K562 (cell line): ENCODE results near the gene EXOSC2. TPM values are rescaled to one million over a fixed set of nuclear protein-coding genes. Genes with fewer than 3 reads are reported as not detected.

Source experiments
- ATAC-seq: fragments of 200-7000 bp; cut with Tn5 transposase; 3 replicates; pipeline ENCODE4 v1.9.1; 2020; ENCODE audit warnings: moderate library complexity
- BruUV-seq: library from RNA; stranded (reverse); fragments of 400-500 nt; replicated peaks from 2 replicates; lab custom pipeline; 2021; lab: Mats Ljungman, UMichigan
- CTCF ChIA-PET: fragments of 300-600 bp; formaldehyde crosslinking; extraction: SDS; loops from one replicate; lab custom pipeline; 2021; ENCODE audit warnings: low intra/inter-chr PET ratio; lab: Yijun Ruan, JAX
- POLR2A ChIA-PET: fragments of 300-600, 350-650 bp; sonication (Branson Sonifier 250); formaldehyde crosslinking; extraction: SDS; loops from one replicate; lab custom pipeline; 2021; ENCODE audit warnings: antibody characterized with exemption, inconsistent platforms; lab: Yijun Ruan, JAX
- DNase-seq, 4 experiments: peaks; one replicate each; pipeline versions ENCODE4 v3.0.0 to v3.0.0-alpha.2; 2011 to 2018; ENCODE audit warnings: low spot score in 3 of 4, mixed read lengths in 3 of 4; ENCODE audit errors: extremely low read depth in 1 of 4
- FAIRE-seq: peaks from 2 replicates; lab custom pipeline; 2011; peaks lifted over from hg19 to GRCh38; lab: Jason Lieb, UNC
- H2AFZ ChIP-seq: 2 replicates; pipeline ENCODE4 v1.6.0; 2011; ENCODE audit warnings: low read depth, low read length, control low read depth, inconsistent platforms
- H3K27ac ChIP-seq: fragments of 200-600 bp; 3 replicates; pipeline ENCODE4 v1.8.0; 2011; ENCODE audit warnings: low read depth, mild to moderate bottlenecking, control low read depth, inconsistent platforms, low read length, moderate library complexity, mixed read lengths; ENCODE audit errors: extremely low read depth
- H3K27me3 ChIP-seq, 2 experiments: fragments of 300-600 bp in 1 of 2; 2 replicates in 1 of 2; 3 replicates in 1 of 2; pipeline versions ENCODE4 v1.6.0 to v1.8.0; 2011; ENCODE audit warnings: inconsistent platforms in 2 of 2, low read length in 2 of 2, mild to moderate bottlenecking in 1 of 2, mixed read lengths in 1 of 2, moderate library complexity in 1 of 2; ENCODE audit not compliant: control insufficient read depth in 2 of 2, insufficient read depth in 2 of 2
- H3K36me3 ChIP-seq: fragments of 300-600 bp; 3 replicates; pipeline ENCODE4 v1.8.0; 2011; ENCODE audit warnings: mild to moderate bottlenecking, low read length, inconsistent platforms; ENCODE audit not compliant: control insufficient read depth, insufficient read depth
- H3K4me1 ChIP-seq, 2 experiments: fragments of 200-600 bp in 1 of 2; replicated peaks in 1 of 2; 2 replicates in 1 of 2; 3 replicates in 1 of 2; pipeline versions ENCODE4 v1.5.1 to v1.8.0; 2011; ENCODE audit warnings: inconsistent platforms in 2 of 2, low read length in 2 of 2, mild to moderate bottlenecking in 1 of 2, mixed read lengths in 1 of 2, moderate library complexity in 1 of 2; ENCODE audit not compliant: control insufficient read depth in 2 of 2, insufficient read depth in 2 of 2
- H3K4me2 ChIP-seq: 2 replicates; pipeline ENCODE4 v1.6.1; 2011; ENCODE audit warnings: low read length, control low read depth, inconsistent platforms, mixed read lengths; ENCODE audit not compliant: insufficient read depth
- H3K4me3 ChIP-seq: fragments of 200-600 bp; sonication (generic), shearing (Covaris generic); 2 replicates; pipeline ENCODE4 v1.5.1; 2016; ENCODE audit warnings: control low read depth, inconsistent platforms
- H3K79me2 ChIP-seq: fragments of 200-600 bp; 3 replicates; pipeline ENCODE4 v1.8.0; 2011; ENCODE audit warnings: low read length, inconsistent platforms; ENCODE audit not compliant: control insufficient read depth, insufficient read depth
- H3K9ac ChIP-seq, 2 experiments: 2 replicates each; pipeline versions ENCODE4 v1.6.0 to v1.6.1; 2011; ENCODE audit warnings: low read depth in 2 of 2, low read length in 2 of 2, control low read depth in 1 of 2, inconsistent platforms in 1 of 2, mild to moderate bottlenecking in 1 of 2, mixed read lengths in 1 of 2; ENCODE audit not compliant: insufficient read depth in 1 of 2
- H3K9me1 ChIP-seq: one replicate; pipeline ENCODE4 v1.6.0; 2011; ENCODE audit warnings: inconsistent platforms, mild to moderate bottlenecking, low read length, moderate library complexity; ENCODE audit not compliant: control insufficient read depth, insufficient read depth
- H3K9me3 ChIP-seq: replicated peaks from 2 replicates; pipeline ENCODE4 v1.5.1; 2011; ENCODE audit warnings: low read depth, low read length, inconsistent platforms; ENCODE audit not compliant: control insufficient read depth, insufficient read depth
- H4K20me1 ChIP-seq: replicated peaks from 2 replicates; pipeline ENCODE4 v1.6.1; 2011; ENCODE audit warnings: low read length, inconsistent platforms, mixed read lengths; ENCODE audit not compliant: control insufficient read depth, insufficient read depth
- DMBX1 ChIP-seq: fragments of 250-450 bp; sonication (Bioruptor Pico); IDR thresholded peaks from 2 replicates; pipeline ENCODE4 v1.8.0; 2022; ENCODE audit warnings: inconsistent platforms, mild to moderate bottlenecking, moderate library complexity, borderline replicate concordance
- E2F5 ChIP-seq: sonication (generic); formaldehyde crosslinking; IDR thresholded peaks from 2 replicates; pipeline ENCODE4 v1.8.0; 2022; ENCODE audit warnings: mild to moderate bottlenecking, missing genetic modification reagents
- GATAD2A ChIP-seq: fragments of 450-650 bp; IDR thresholded peaks from 2 replicates; pipeline ENCODE4 v1.6.1; 2017
- HBP1 ChIP-seq: fragments of 450-650 bp; formaldehyde crosslinking; IDR thresholded peaks from 2 replicates; pipeline ENCODE4 v1.4.0; 2022; ENCODE audit warnings: missing genetic modification characterization
- HNRNPL ChIP-seq: fragments of 200-400 bp; formaldehyde crosslinking; IDR thresholded peaks from 2 replicates; pipeline ENCODE4 v1.6.1; 2017; ENCODE audit warnings: low read depth, mild to moderate bottlenecking, low read length
- HSF4 ChIP-seq: fragments of 250-450 bp; sonication (Bioruptor Pico); IDR thresholded peaks from 2 replicates; pipeline ENCODE4 v2.1.2; 2022; ENCODE audit warnings: mild to moderate bottlenecking, moderate library complexity, borderline replicate concordance
- KLF16 ChIP-seq: IDR thresholded peaks from 2 replicates; pipeline ENCODE4 v1.6.1; 2016; ENCODE audit warnings: antibody characterized with exemption
- LCOR ChIP-seq: sonication (generic); formaldehyde crosslinking; IDR thresholded peaks from 2 replicates; pipeline ENCODE4 v1.8.0; 2022; ENCODE audit warnings: mild to moderate bottlenecking, missing genetic modification reagents
- MITF ChIP-seq: IDR thresholded peaks from 2 replicates; pipeline ENCODE4 v1.6.1; 2014; ENCODE audit warnings: antibody characterized with exemption
- PATZ1 ChIP-seq: fragments of 250-450 bp; sonication (Bioruptor Pico); IDR thresholded peaks from 2 replicates; pipeline ENCODE4 v1.5.0; 2020; ENCODE audit warnings: mild to moderate bottlenecking, borderline replicate concordance
- RAD51 ChIP-seq: fragments of 450-650 bp; IDR thresholded peaks from 2 replicates; pipeline ENCODE4 v1.7.1; 2016; ENCODE audit warnings: low read depth, mild to moderate bottlenecking, borderline replicate concordance
- ZBTB5 ChIP-seq: fragments of 450-650 bp; IDR thresholded peaks from 2 replicates; pipeline ENCODE4 v1.6.1; 2017; ENCODE audit warnings: antibody characterized with exemption
- ZNF146 ChIP-seq: IDR thresholded peaks from one replicate; pipeline ENCODE4 v1.6.1; 2018; ENCODE audit warnings: missing compliant biosample characterization; ENCODE audit not compliant: unreplicated experiment
- ZNF274 ChIP-seq: IDR thresholded peaks from 2 replicates; pipeline ENCODE4 v1.6.1; 2011; ENCODE audit warnings: low read depth, mild to moderate bottlenecking, low read length, moderate library complexity, borderline replicate concordance
- ZNF561 ChIP-seq: fragments of 450-650 bp; formaldehyde crosslinking; conservative IDR thresholded peaks from 2 replicates; pipeline ENCODE4 v1.4.0; 2020; ENCODE audit warnings: mild to moderate bottlenecking, moderate library complexity
- WGBS: fragments of 100-300 bp; shearing (Covaris generic); methylation state at CpG from one replicate; pipeline ENCODE4 v1.1.6; 2016; ENCODE audit warnings: low coverage, mixed read lengths; ENCODE audit not compliant: insufficient coverage; ENCODE audit errors: missing lambda C conversion rate; 5-methylcytosine and 5-hydroxymethylcytosine counted together
- in situ Hi-C: fragments of 300-500 bp; cut with MboI; formaldehyde crosslinking; loops from 4 replicates; pipeline ENCODE4 v1.15.0; 2018; ENCODE audit warnings: inconsistent platforms, mixed read lengths
- intact Hi-C: fragments of 100-400 bp; cut with micrococcal nuclease; formaldehyde crosslinking; loops from 2 replicates; pipeline ENCODE4 v1.14.2; 2022
- polyA plus RNA-seq, 8 experiments: library from polyadenylated mRNA; depleted of rRNA in 4 of 8; stranded (reverse) in 5 of 8; unstranded in 3 of 8; fragments of >200 nt; fragmentation: Nextera tagmentation in 2 of 8; fragmentation: Illumina TruSeq in 1 of 8; extraction: Ambion mirVana in 2 of 8; extraction: Trizol in 1 of 8; gene quantifications; 2 replicates each; pipeline versions ENCODE4 v1.2.1 to v1.2.3, GENCODE V29; 2011 to 2014; ENCODE audit warnings: inconsistent platforms in 1 of 8, missing spikeins in 1 of 8
- total RNA-seq, 7 experiments: library from RNA; depleted of rRNA in 6 of 7; stranded (reverse); fragments of >200 nt in 6 of 7; fragmentation: Illumina TruSeq in 2 of 7; extraction: Trizol in 2 of 7; gene quantifications; 2 replicates each; pipeline versions ENCODE4 v1.2.1 to v1.2.3, GENCODE V29; 2011 to 2021; ENCODE audit warnings: low replicate concordance in 1 of 7

Gene EXOSC2
- total and polyA plus RNA-seq, 9 of the 15 experiments (the other 6 are each of a cell fraction or from before 2014, with no cell fraction given) = 46.0 to 101 (median 77.6) TPM

GRCh38 chr9:130718562-130718961 lies 25.0 kb downstream of the EXOSC2 start:
- H2AFZ ChIP-seq = no peak overlapping the region
- in situ Hi-C loops (loop anchor here (5.0 to 25.0 kb wide), 5 partner anchors 49 to 994 kb away; no protein-coding TSS in a partner anchor), intact Hi-C loops (no loop called here)
- peaks cover 15% of the 10 kb centered on the region for H4K20me1 ChIP-seq
- no peaks in the 10 kb centered on the region for H3K36me3 ChIP-seq
- no peaks in the 10 kb centered on the region for H3K9me3 ChIP-seq
- ATAC-seq (no peak), FAIRE-seq (no peak), DNase-seq (no peak)
- no peak overlapping the region for H3K27ac ChIP-seq
- no peak overlapping the region for H3K4me3 ChIP-seq
- TF ChIP-seq E2F5 (CRISPR knock-in tag) = no peak
- no peak for TF ChIP-seq HNRNPL
- TF ChIP-seq ZNF561 (CRISPR knock-in tag) = no peak
- TF ChIP-seq ZNF274 = no peak
- no peak for TF ChIP-seq DMBX1 (CRISPR knock-in tag)
- no peak for TF ChIP-seq PATZ1 (CRISPR knock-in tag)
- TF ChIP-seq MITF = no peak
- TF ChIP-seq GATAD2A = no peak
- no peak for TF ChIP-seq ZBTB5
- TF ChIP-seq LCOR (CRISPR knock-in tag) = no peak
- TF ChIP-seq HSF4 = no peak
- TF ChIP-seq HBP1 (CRISPR knock-in tag) = no peak
- TF ChIP-seq KLF16 = no peak
- no peak for TF ChIP-seq RAD51
- TF ChIP-seq ZNF146 (CRISPR knock-in tag) = no peak
- no TSS peak for BruUV-seq
- H3K27me3 ChIP-seq = no peaks in the 10 kb centered on the region
- H3K4me2 ChIP-seq = no peak overlapping the region
- H3K9me1 ChIP-seq = no peaks in the 10 kb centered on the region
- peaks cover 7 to 10% of the 10 kb centered on the region in 2 experiments; a peak in 3 of 5 replicates for H3K4me1 ChIP-seq
- WGBS = 52% methylated on average over 3 of the region's 3 CpGs
- H3K79me2 ChIP-seq = peaks cover 62% of the 10 kb centered on the region
- POLR2A ChIA-PET = interaction anchor here (1.2 kb wide), 1 partner anchor 79 kb away, joined by 3 read pairs; no protein-coding TSS in a partner anchor
- CTCF ChIA-PET = no interaction called here
- H3K9ac ChIP-seq = 0 out of 4 replicates have a peak overlapping the region, but pooled peaks of 1 of the 2 experiments have one; percentile 10
